IPS-NIHi11 (cell line): ENCODE data around the gene FBXO24.
"Not testable (repeated sequence)": the region's sequence is repeated elsewhere in the genome, so short reads cannot be mapped to it uniquely, and the experiment has no call there.

Source experiments
- DNase-seq: peaks from one replicate; pipeline ENCODE4 v3.0.0; 2012; ENCODE audit warnings: mixed read lengths, low spot score

FBXO24 gene

GRCh38 chr7:100586266-100587025, at the start of gene FBXO24:
FBXO24 (plus strand) TSS chr7:100586328; CDS start chr7:100586626, 298 bp downstream.
- DNase-seq = peak; percentile 96

- DNase-seq = not testable (repeated sequence)
Observed at GRCh38 chr7:100536695-100537094, 49.4 kb upstream of the FBXO24 start.

GRCh38 chr7:100538348-100538653, 47.8 kb upstream of the FBXO24 start:
- DNase-seq = no peak

GRCh38 chr7:100538654-100539435, 47.3 kb upstream of the FBXO24 start, which contains the start of gene AGFG2:
AGFG2 (plus strand) TSS chr7:100539203; CDS start chr7:100539347, 144 bp downstream.
- DNase-seq = peak; percentile 99

GRCh38 chr7:100539436-100540006, 46.6 kb upstream of the FBXO24 start:
- peak; percentile 21 for DNase-seq

GRCh38 chr7:100540073-100540723, 45.9 kb upstream of the FBXO24 start:
- DNase-seq = no peak

GRCh38 chr7:100541309-100541708, 44.8 kb upstream of the FBXO24 start:
- not testable (repeated sequence) for DNase-seq

- DNase-seq = no peak
Observed at GRCh38 chr7:100543586-100543985, 42.5 kb upstream of the FBXO24 start.

GRCh38 chr7:100544386-100544785, 41.7 kb upstream of the FBXO24 start:
- DNase-seq = no peak

GRCh38 chr7:100544967-100545359, 41.2 kb upstream of the FBXO24 start:
- DNase-seq = no peak

- peak; percentile 61 for DNase-seq
Observed at GRCh38 chr7:100545360-100546128, 40.6 kb upstream of the FBXO24 start.

GRCh38 chr7:100546129-100546925, 39.8 kb upstream of the FBXO24 start:
- no peak for DNase-seq

- DNase-seq = no peak
Observed at GRCh38 chr7:100546926-100547800, 39.0 kb upstream of the FBXO24 start.

- DNase-seq = no peak
Observed at GRCh38 chr7:100547872-100548271, 38.3 kb upstream of the FBXO24 start.

GRCh38 chr7:100548446-100548845, 37.7 kb upstream of the FBXO24 start:
- not testable (repeated sequence) for DNase-seq

GRCh38 chr7:100552532-100552931, 33.6 kb upstream of the FBXO24 start:
- DNase-seq = no peak

- no peak for DNase-seq
Observed at GRCh38 chr7:100553032-100553431, 33.1 kb upstream of the FBXO24 start.

- no peak for DNase-seq
Observed at GRCh38 chr7:100555701-100556100, 30.4 kb upstream of the FBXO24 start.

- DNase-seq = no peak
Observed at GRCh38 chr7:100556541-100556940, 29.6 kb upstream of the FBXO24 start.

GRCh38 chr7:100559127-100559526, 27.0 kb upstream of the FBXO24 start:
- DNase-seq = no peak
